Esophagus muscularis mucosa (tissue), 4 donors: ENCODE measurements around the gene CAPZA1.

Source experiments
- EP300 ChIP-seq: sonication (generic); formaldehyde crosslinking; IDR thresholded peaks from one replicate; pipeline ENCODE4 v1.6.1; 2017; ENCODE audit warnings: antibody characterized with exemption
- POLR2A ChIP-seq: fragments of 450-650 bp; IDR thresholded peaks from one replicate; pipeline ENCODE4 v1.6.1; 2017; ENCODE audit warnings: antibody characterized with exemption, moderate library complexity, mild to moderate bottlenecking, low read depth
- POLR2AphosphoS5 ChIP-seq, 2 donors: sonication (generic); formaldehyde crosslinking; IDR thresholded peaks; one replicate each; pipeline ENCODE4 v1.6.1; 2017; ENCODE audit warnings: antibody characterized with exemption in 2 of 2
- TF ChIP-seq, protein P1 (sequence below), 3 experiments: fragments of 200-600 bp in 2 of 3; fragments of 450-650 bp in 1 of 3; sonication (generic) in 2 of 3; IDR thresholded peaks; one replicate each; pipeline ENCODE4 v1.5.1; 2017 to 2019; ENCODE audit warnings: antibody characterized with exemption in 3 of 3, mild to moderate bottlenecking in 2 of 3, moderate library complexity in 1 of 3

DNA sequence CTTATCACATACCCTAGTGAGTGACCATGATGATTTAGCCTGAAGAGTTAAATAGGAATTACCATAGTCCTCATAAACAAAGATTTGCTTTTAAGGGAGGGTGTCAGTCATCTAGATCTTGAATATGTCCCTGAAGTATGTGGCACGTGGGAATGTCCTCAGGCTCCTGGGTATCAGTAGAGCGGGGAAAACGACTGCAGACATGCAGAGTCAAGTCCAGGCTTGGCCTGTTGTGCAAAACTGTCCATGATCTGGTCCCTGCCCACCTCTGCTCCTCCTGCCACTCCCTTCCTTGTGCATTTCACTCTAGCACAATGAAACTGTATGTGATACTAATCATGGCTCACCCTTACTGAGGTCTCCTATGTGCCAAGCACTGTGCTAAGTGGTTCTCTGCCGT lies 67.7 kb downstream of the CAPZA1 start:
- TF ChIP-seq, protein P1, sequence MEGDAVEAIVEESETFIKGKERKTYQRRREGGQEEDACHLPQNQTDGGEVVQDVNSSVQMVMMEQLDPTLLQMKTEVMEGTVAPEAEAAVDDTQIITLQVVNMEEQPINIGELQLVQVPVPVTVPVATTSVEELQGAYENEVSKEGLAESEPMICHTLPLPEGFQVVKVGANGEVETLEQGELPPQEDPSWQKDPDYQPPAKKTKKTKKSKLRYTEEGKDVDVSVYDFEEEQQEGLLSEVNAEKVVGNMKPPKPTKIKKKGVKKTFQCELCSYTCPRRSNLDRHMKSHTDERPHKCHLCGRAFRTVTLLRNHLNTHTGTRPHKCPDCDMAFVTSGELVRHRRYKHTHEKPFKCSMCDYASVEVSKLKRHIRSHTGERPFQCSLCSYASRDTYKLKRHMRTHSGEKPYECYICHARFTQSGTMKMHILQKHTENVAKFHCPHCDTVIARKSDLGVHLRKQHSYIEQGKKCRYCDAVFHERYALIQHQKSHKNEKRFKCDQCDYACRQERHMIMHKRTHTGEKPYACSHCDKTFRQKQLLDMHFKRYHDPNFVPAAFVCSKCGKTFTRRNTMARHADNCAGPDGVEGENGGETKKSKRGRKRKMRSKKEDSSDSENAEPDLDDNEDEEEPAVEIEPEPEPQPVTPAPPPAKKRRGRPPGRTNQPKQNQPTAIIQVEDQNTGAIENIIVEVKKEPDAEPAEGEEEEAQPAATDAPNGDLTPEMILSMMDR (IDR thresholded peaks at IDR 0.05): no peak
- TF ChIP-seq POLR2A (no peak), EP300 (no peak), POLR2AphosphoS5 (IDR thresholded peaks at IDR 0.05) (no peak)
